K562 (cell line): ENCODE results near the gene JUNB. TPM values are rescaled to one million over a fixed set of nuclear protein-coding genes. Genes with fewer than 3 reads are reported as not detected.

Experiments used
- ATF1 ChIP-seq, 2 experiments: fragments of 450-650 bp in 1 of 2; IDR thresholded peaks; 2 replicates each; pipeline ENCODE4 v1.6.1; 2016; ENCODE audit warnings: missing compliant biosample characterization in 1 of 2, missing genetic modification characterization in 1 of 2
- ATF7 ChIP-seq: fragments of 450-650 bp; IDR thresholded peaks from 2 replicates; pipeline ENCODE4 v1.7.1; 2014; ENCODE audit warnings: mild to moderate bottlenecking, moderate library complexity
- CBFA2T2 ChIP-seq: fragments of 450-650 bp; conservative IDR thresholded peaks from 2 replicates; pipeline ENCODE4 v1.6.1; 2017; ENCODE audit warnings: mild to moderate bottlenecking
- CXXC5 ChIP-seq: fragments of 250-450 bp; sonication (Bioruptor Pico); IDR thresholded peaks from 2 replicates; pipeline ENCODE4 v1.8.0; 2022; ENCODE audit warnings: inconsistent platforms, mild to moderate bottlenecking, moderate library complexity
- ESRRA ChIP-seq: fragments of 450-650 bp; IDR thresholded peaks from 2 replicates; pipeline ENCODE4 v1.6.1; 2014; ENCODE audit warnings: low read depth, mild to moderate bottlenecking, moderate library complexity, borderline replicate concordance
- FIP1L1 ChIP-seq: fragments of 200-400 bp; formaldehyde crosslinking; IDR thresholded peaks from 2 replicates; pipeline ENCODE4 v1.6.1; 2018; ENCODE audit warnings: mild to moderate bottlenecking, low read depth, low read length; ENCODE audit not compliant: poor library complexity, severe bottlenecking
- HLTF ChIP-seq: fragments of 450-650 bp; IDR thresholded peaks from 2 replicates; pipeline ENCODE4 v1.6.1; 2016
- JUND ChIP-seq, 2 experiments: IDR thresholded peaks; 2 replicates in 1 of 2; 3 replicates in 1 of 2; pipeline ENCODE4 v1.6.1; 2011; ENCODE audit warnings: borderline replicate concordance in 2 of 2, low read depth in 2 of 2, low read length in 2 of 2, improper control_type of control experiment in 1 of 2, missing biosample characterization in 1 of 2, missing genetic modification characterization in 1 of 2, missing genetic modification reagents in 1 of 2
- L3MBTL2 ChIP-seq: fragments of 450-650 bp; IDR thresholded peaks from 2 replicates; pipeline ENCODE4 v1.6.1; 2016; ENCODE audit warnings: mild to moderate bottlenecking, moderate library complexity
- NCOA4 ChIP-seq: fragments of 450-650 bp; IDR thresholded peaks from 2 replicates; pipeline ENCODE4 v1.6.1; 2018; ENCODE audit warnings: mild to moderate bottlenecking; ENCODE audit not compliant: partially characterized antibody
- NCOR1 ChIP-seq: fragments of 450-650 bp; IDR thresholded peaks from 2 replicates; pipeline ENCODE4 v1.6.1; 2016; ENCODE audit warnings: mild to moderate bottlenecking, moderate library complexity
- POLR2G ChIP-seq: fragments of 200-400 bp; formaldehyde crosslinking; IDR thresholded peaks from 2 replicates; pipeline ENCODE4 v1.6.1; 2017; ENCODE audit warnings: low read depth, mild to moderate bottlenecking, antibody characterized with exemption, low read length, moderate library complexity
- SAFB ChIP-seq: fragments of 200-400 bp; formaldehyde crosslinking; IDR thresholded peaks from 2 replicates; pipeline ENCODE4 v1.6.1; 2017; ENCODE audit warnings: low read depth, low read length, borderline replicate concordance
- SMARCE1 ChIP-seq: fragments of 450-650 bp; IDR thresholded peaks from 2 replicates; pipeline ENCODE4 v1.7.1; 2016; ENCODE audit warnings: mild to moderate bottlenecking
- TOE1 ChIP-seq, 2 experiments: fragments of 450-650 bp in 1 of 2; sonication (generic) in 1 of 2; formaldehyde crosslinking in 1 of 2; IDR thresholded peaks; 2 replicates each; pipeline versions ENCODE4 v1.7.1 to v1.8.0; 2016 to 2022; ENCODE audit warnings: borderline replicate concordance in 2 of 2, mild to moderate bottlenecking in 2 of 2, antibody characterized with exemption in 1 of 2, inconsistent platforms in 1 of 2, low read depth in 1 of 2, missing genetic modification reagents in 1 of 2, moderate library complexity in 1 of 2
- ZNF184 ChIP-seq: sonication (generic); formaldehyde crosslinking; IDR thresholded peaks from 2 replicates; pipeline ENCODE4 v1.5.0; 2020; ENCODE audit warnings: missing genetic modification reagents
- ZNF445 ChIP-seq: fragments of 250-450 bp; sonication (Bioruptor Pico); IDR thresholded peaks from 2 replicates; pipeline ENCODE4 v1.4.0; 2020; ENCODE audit warnings: low read depth, mild to moderate bottlenecking, moderate library complexity
- ZNF57 ChIP-seq: fragments of 450-650 bp; formaldehyde crosslinking; IDR thresholded peaks from 2 replicates; pipeline ENCODE4 v1.4.0; 2020; ENCODE audit warnings: mild to moderate bottlenecking, moderate library complexity
- polyA plus RNA-seq, 8 experiments: library from polyadenylated mRNA; depleted of rRNA in 4 of 8; stranded (reverse) in 5 of 8; unstranded in 3 of 8; fragments of >200 nt; fragmentation: Nextera tagmentation in 2 of 8; fragmentation: Illumina TruSeq in 1 of 8; extraction: Ambion mirVana in 2 of 8; extraction: Trizol in 1 of 8; gene quantifications; 2 replicates each; pipeline versions ENCODE4 v1.2.1 to v1.2.3, GENCODE V29; 2011 to 2014; ENCODE audit warnings: inconsistent platforms in 1 of 8, missing spikeins in 1 of 8
- total RNA-seq, 7 experiments: library from RNA; depleted of rRNA in 6 of 7; stranded (reverse); fragments of >200 nt in 6 of 7; fragmentation: Illumina TruSeq in 2 of 7; extraction: Trizol in 2 of 7; gene quantifications; 2 replicates each; pipeline versions ENCODE4 v1.2.1 to v1.2.3, GENCODE V29; 2011 to 2021; ENCODE audit warnings: low replicate concordance in 1 of 7
- TF ChIP-seq, protein P1 (sequence below), 2 experiments: fragments of 450-650 bp in 1 of 2; sonication (generic) in 1 of 2; formaldehyde crosslinking in 1 of 2; IDR thresholded peaks in 1 of 2; conservative IDR thresholded peaks in 1 of 2; 2 replicates each; pipeline versions ENCODE4 v1.6.1 to v1.8.1; 2016 to 2023; ENCODE audit warnings: mild to moderate bottlenecking in 2 of 2, moderate library complexity in 2 of 2, inconsistent platforms in 1 of 2, missing genetic modification reagents in 1 of 2
- TF ChIP-seq, protein P2 (sequence below): fragments of 250-450 bp; sonication (Bioruptor Pico); IDR thresholded peaks from 2 replicates; pipeline ENCODE4 v1.8.0; 2021; ENCODE audit warnings: moderate library complexity, mild to moderate bottlenecking, inconsistent platforms
- TF ChIP-seq, protein P3 (sequence below): sonication (generic); formaldehyde crosslinking; IDR thresholded peaks from 2 replicates; pipeline ENCODE4 v1.8.1; 2023; ENCODE audit warnings: mild to moderate bottlenecking, missing genetic modification reagents
- TF ChIP-seq, protein P4 (sequence below): sonication (generic); formaldehyde crosslinking; IDR thresholded peaks from 2 replicates; pipeline ENCODE4 v1.9.0; 2022; ENCODE audit warnings: mild to moderate bottlenecking, missing genetic modification reagents

The JUNB gene
- total and polyA plus RNA-seq, 9 of the 15 experiments (the other 6 are each of a cell fraction or from before 2014, with no cell fraction given), result 0.23 to 88.1 (median 13.1) TPM

DNA sequence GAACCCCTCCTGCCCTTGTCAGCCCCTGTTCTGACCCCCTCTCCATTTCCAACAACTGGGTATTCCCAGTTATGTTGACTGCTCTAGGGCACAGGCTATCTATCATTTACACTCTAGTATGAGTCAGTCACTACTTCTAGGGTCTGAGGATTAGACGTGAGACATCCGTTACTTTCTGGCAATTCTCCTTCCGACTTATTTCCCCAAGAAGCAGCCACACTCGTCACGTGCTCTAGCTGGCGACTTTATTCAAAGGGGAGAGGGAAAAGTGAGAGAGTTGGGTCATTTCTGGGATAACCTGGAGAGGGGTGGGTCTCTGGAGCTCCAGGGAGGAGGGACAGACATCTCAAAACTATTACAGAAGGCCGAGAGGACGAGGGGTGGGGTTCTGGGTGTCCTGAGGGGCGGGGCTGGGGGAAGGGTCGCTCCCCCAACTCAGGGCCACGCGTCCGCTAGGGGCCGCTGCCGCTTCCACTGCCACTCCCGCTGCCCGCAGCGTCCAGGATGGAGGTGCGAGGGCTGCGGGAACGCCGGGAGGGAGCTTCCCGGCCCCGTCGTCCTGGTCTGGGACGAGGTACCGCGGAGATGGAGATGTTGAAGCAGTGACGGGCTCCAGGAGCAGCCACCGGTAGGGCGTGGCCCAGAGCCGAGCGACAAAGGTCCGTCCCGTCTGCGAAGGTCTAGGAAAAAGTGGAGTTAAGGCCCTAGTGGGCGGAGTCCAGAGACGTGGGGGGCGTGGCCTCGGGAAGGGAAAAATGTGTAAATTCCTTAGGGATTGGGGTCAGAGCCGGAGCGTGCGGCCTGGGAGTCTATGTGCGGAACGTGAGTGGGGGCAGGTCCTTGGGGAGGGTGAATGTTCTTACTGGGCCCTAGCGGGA lies 34.2 kb downstream of the JUNB start (continued):
- TF ChIP-seq SAFB (no peak), L3MBTL2 (peak; percentile 98), ATF1 (CRISPR knock-in tag; IDR thresholded peaks at IDR 0.05) (no peak), ATF1 (tag; IDR thresholded peaks at IDR 0.05) (peak; percentile 31; the same call in 1 of the 2 replicates), ZNF184 (no peak), CXXC5 (CRISPR knock-in tag) (peak; percentile 73), NCOA4 (no peak), HLTF (peak; percentile 48; the same call in 1 of the 2 replicates), ZNF57 (CRISPR knock-in tag) (no peak), JUND (IDR thresholded peaks at IDR 0.05; ENCODE audit: borderline replicate concordance, low read depth, low read length) (peak; percentile 37; the same call in 1 of the 2 replicates), JUND (tag; IDR thresholded peaks at IDR 0.05; ENCODE audit: borderline replicate concordance, low read depth, low read length) (no peak), POLR2G (peak; percentile 69), CBFA2T2 (no peak), TOE1 (IDR thresholded peaks at IDR 0.05; ENCODE audit: borderline replicate concordance) (peak; percentile 84), TOE1 (CRISPR knock-in tag; IDR thresholded peaks at IDR 0.05; ENCODE audit: borderline replicate concordance, low read depth) (no peak), ESRRA (0 out of 2 replicates have a peak, but pooled peaks have one; percentile 15), FIP1L1 (no peak), NCOR1 (no peak), ZNF445 (CRISPR knock-in tag) (no peak), SMARCE1 (0 out of 2 replicates have a peak, but pooled peaks have one; percentile 27), ATF7 (peak; percentile 43)
- TF ChIP-seq, protein P1, sequence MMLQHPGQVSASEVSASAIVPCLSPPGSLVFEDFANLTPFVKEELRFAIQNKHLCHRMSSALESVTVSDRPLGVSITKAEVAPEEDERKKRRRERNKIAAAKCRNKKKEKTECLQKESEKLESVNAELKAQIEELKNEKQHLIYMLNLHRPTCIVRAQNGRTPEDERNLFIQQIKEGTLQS (IDR thresholded peaks at IDR 0.05), result peak; percentile 31; the same call in 1 of the 2 replicates
- TF ChIP-seq, protein P1 (CRISPR knock-in tag; conservative IDR thresholded peaks at IDR 0.05), result no peak
- TF ChIP-seq, protein P2, sequence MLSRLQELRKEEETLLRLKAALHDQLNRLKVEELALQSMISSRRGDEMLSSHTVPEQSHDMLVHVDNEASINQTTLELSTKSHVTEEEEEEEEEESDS, result no peak
- TF ChIP-seq, protein P3, sequence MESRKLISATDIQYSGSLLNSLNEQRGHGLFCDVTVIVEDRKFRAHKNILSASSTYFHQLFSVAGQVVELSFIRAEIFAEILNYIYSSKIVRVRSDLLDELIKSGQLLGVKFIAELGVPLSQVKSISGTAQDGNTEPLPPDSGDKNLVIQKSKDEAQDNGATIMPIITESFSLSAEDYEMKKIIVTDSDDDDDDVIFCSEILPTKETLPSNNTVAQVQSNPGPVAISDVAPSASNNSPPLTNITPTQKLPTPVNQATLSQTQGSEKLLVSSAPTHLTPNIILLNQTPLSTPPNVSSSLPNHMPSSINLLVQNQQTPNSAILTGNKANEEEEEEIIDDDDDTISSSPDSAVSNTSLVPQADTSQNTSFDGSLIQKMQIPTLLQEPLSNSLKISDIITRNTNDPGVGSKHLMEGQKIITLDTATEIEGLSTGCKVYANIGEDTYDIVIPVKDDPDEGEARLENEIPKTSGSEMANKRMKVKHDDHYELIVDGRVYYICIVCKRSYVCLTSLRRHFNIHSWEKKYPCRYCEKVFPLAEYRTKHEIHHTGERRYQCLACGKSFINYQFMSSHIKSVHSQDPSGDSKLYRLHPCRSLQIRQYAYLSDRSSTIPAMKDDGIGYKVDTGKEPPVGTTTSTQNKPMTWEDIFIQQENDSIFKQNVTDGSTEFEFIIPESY, result peak; percentile 70; the same call in 1 of the 2 replicates
- TF ChIP-seq, protein P4, sequence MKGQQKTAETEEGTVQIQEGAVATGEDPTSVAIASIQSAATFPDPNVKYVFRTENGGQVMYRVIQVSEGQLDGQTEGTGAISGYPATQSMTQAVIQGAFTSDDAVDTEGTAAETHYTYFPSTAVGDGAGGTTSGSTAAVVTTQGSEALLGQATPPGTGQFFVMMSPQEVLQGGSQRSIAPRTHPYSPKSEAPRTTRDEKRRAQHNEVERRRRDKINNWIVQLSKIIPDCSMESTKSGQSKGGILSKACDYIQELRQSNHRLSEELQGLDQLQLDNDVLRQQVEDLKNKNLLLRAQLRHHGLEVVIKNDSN (CRISPR knock-in tag), result peak; percentile 83
